Osteoblast (primary cell): ENCODE results near the gene PROK1. TPM values are rescaled to one million over a fixed set of nuclear protein-coding genes. Genes with fewer than 3 reads are reported as not detected.

Experiments
- DNase-seq: peaks from one replicate; pipeline ENCODE4 v3.0.0; 2011; ENCODE audit warnings: low spot score, mixed read lengths; ENCODE audit not compliant: insufficient read length; ENCODE audit errors: missing footprints
- H2AFZ ChIP-seq: 2 replicates; pipeline ENCODE4 v1.6.0; 2011; ENCODE audit warnings: mild to moderate bottlenecking, low read length
- H3K27ac ChIP-seq: 2 replicates; pipeline ENCODE4 v1.5.1; 2011; ENCODE audit warnings: mild to moderate bottlenecking, low read depth, low read length, moderate library complexity
- H3K27me3 ChIP-seq: 2 replicates; pipeline ENCODE4 v1.6.0; 2012; ENCODE audit warnings: mild to moderate bottlenecking, control low read depth, inconsistent platforms, low read length, moderate library complexity; ENCODE audit not compliant: insufficient read depth
- H3K36me3 ChIP-seq: 2 replicates; pipeline ENCODE4 v1.5.1; 2011; ENCODE audit warnings: mild to moderate bottlenecking, low read length, control low read depth, moderate library complexity; ENCODE audit not compliant: insufficient read depth
- H3K4me1 ChIP-seq: 2 replicates; pipeline ENCODE4 v1.5.1; 2011; ENCODE audit warnings: mild to moderate bottlenecking, low read length, control low read depth, moderate library complexity; ENCODE audit not compliant: insufficient read depth
- H3K4me2 ChIP-seq: 2 replicates; pipeline ENCODE4 v1.6.0; 2011; ENCODE audit warnings: mild to moderate bottlenecking, low read length; ENCODE audit not compliant: insufficient read depth
- H3K4me3 ChIP-seq: fragments of 200-600 bp; sonication (generic); 3 replicates; pipeline ENCODE4 v1.5.1; 2012; ENCODE audit warnings: mild to moderate bottlenecking, low read length, inconsistent platforms; ENCODE audit not compliant: insufficient read depth
- H3K79me2 ChIP-seq: 2 replicates; pipeline ENCODE4 v1.6.0; 2012; ENCODE audit warnings: mild to moderate bottlenecking, low read length, control low read depth, inconsistent platforms; ENCODE audit not compliant: insufficient read depth
- H3K9me3 ChIP-seq: 2 replicates; pipeline ENCODE4 v1.5.1; 2011; ENCODE audit warnings: low read depth, low read length, control low read depth
- H4K20me1 ChIP-seq: 2 replicates; pipeline ENCODE4 v1.6.0; 2012; ENCODE audit warnings: mild to moderate bottlenecking, low read length, control low read depth; ENCODE audit not compliant: insufficient read depth
- total RNA-seq: library from RNA; depleted of rRNA; stranded (reverse); fragments of >200 nt; gene quantifications from 2 replicates; pipeline ENCODE4 v1.2.3, GENCODE V29; 2012
- TF ChIP-seq, protein P1 (sequence below): IDR thresholded peaks from 2 replicates; pipeline ENCODE4 v1.5.1; 2011; ENCODE audit warnings: mild to moderate bottlenecking, low read depth, low read length, moderate library complexity; ENCODE audit errors: extremely low read depth

PROK1 gene
- total RNA-seq, 1 donor = not detected

DNA sequence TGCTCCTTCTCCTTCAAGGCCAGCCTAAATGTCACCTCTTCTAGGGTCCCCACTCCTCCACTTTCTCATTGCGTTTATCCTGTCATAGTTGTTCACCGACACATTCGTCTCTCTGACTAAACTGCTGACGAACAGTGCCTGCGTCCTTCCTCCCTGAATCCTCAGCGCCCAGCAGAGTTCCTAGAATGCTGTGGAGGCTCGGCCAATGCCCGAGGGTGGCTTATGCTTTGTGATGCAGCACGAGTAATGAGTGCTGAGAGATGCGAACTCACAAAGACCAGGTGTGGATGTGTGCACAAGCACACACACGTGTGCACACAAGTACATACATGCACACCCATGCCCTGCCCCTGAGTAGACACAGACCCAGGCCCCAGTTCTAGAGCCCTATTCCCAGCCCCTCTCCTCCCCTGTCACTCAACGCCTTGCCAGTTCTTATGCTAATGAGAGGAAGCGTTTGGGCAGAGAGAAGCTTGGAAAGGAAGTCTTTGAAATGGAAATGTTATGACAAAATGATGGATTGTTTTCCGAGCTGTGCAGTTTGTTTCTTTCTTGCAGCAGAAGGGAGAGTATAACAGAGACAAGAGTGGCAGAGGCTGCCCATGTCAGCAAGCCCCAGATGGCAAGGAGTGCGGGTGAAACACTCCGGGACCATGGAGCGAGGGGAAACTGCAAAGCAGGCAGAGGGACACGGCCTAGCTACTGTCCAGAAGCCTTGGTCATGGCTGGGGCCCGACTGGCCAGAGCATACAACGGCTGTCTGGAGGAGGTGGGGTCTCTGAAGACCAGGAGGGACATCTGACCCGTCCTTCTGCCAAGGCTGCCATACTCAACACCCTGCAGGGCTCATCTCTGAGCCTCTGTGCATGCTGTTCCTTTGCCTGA, 43.8 kb downstream of the PROK1 start:
- H3K27ac ChIP-seq = no peak overlapping the region
- H2AFZ ChIP-seq = no peak overlapping the region
- no peak overlapping the region for H3K4me3 ChIP-seq
- H3K9me3 ChIP-seq = no peaks in the 10 kb centered on the region
- H3K27me3 ChIP-seq = peaks cover 7% of the 10 kb centered on the region
- H4K20me1 ChIP-seq = peaks cover 3% of the 10 kb centered on the region
- DNase-seq = no peak
- H3K79me2 ChIP-seq = no peaks in the 10 kb centered on the region
- no peaks in the 10 kb centered on the region for H3K36me3 ChIP-seq
- H3K4me1 ChIP-seq = no peaks in the 10 kb centered on the region
- no peak overlapping the region for H3K4me2 ChIP-seq
- TF ChIP-seq, protein P1, sequence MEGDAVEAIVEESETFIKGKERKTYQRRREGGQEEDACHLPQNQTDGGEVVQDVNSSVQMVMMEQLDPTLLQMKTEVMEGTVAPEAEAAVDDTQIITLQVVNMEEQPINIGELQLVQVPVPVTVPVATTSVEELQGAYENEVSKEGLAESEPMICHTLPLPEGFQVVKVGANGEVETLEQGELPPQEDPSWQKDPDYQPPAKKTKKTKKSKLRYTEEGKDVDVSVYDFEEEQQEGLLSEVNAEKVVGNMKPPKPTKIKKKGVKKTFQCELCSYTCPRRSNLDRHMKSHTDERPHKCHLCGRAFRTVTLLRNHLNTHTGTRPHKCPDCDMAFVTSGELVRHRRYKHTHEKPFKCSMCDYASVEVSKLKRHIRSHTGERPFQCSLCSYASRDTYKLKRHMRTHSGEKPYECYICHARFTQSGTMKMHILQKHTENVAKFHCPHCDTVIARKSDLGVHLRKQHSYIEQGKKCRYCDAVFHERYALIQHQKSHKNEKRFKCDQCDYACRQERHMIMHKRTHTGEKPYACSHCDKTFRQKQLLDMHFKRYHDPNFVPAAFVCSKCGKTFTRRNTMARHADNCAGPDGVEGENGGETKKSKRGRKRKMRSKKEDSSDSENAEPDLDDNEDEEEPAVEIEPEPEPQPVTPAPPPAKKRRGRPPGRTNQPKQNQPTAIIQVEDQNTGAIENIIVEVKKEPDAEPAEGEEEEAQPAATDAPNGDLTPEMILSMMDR = no peak

DNA sequence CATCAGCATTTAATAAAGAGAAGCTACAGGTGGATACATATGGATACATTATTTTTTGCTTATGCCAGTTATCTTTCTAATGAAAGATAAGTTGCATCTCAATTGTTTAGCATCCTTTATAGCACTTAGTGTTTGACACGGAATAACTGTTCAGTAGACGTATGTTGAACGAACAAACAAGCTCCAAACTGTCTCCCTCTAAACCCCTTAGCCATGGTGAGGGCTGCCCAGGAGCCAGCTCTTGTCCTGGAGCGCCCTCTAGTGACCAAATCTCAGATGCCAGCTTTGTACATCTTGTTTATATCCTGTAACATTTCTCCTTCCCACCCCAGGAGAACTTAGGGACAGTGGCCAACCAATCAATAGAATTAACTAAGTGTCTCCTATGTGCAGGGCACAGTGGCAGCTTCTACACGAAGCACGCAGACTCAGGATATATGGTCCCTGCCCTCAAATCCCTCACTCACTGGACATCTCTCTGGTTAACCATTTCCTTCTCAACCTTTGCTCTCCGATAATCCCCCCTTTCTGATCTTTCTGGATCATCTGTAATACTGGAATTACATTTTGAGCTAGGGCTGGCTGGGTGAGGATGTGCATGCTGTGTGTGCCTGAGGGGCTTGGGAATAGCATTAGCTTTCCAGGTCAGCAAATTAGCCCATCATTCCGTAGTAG, 45.1 kb downstream of the PROK1 start:
- Histone ChIP-seq H3K4me3 (no peak overlapping the region), H3K9me3 (no peaks in the 10 kb centered on the region), H3K4me1 (no peaks in the 10 kb centered on the region), H3K4me2 (no peak overlapping the region), H4K20me1 (peaks cover 3% of the 10 kb centered on the region), H3K36me3 (no peaks in the 10 kb centered on the region), H3K27me3 (peaks cover 7% of the 10 kb centered on the region), H3K79me2 (no peaks in the 10 kb centered on the region), H3K27ac (no peak overlapping the region), H2AFZ (no peak overlapping the region)
- DNase-seq = peak; percentile 93
- TF ChIP-seq, protein P1 = peak; percentile 98

DNA sequence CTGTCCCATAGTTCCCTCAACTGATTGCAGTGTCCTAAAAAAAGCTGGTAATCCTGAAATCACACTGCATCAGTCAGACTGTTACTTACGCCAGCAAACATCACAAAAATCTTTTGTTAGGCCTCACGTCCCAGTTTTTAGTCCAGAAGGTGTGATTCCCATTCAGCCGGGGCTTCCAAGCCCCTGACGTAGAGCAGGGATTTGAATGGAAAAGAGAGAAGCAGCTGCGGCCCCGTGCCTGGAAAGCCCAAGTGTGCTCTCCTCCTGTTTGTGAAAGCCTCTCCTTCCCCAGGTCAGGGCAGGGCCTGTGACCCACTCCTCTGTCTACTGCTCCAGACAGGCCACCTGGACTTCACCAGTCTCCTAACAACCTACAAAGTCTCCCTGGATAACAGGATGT, 47.3 kb downstream of the PROK1 start:
- Histone ChIP-seq H3K27me3 (peaks cover 16% of the 10 kb centered on the region), H3K36me3 (no peaks in the 10 kb centered on the region), H2AFZ (no peak overlapping the region), H3K4me1 (no peaks in the 10 kb centered on the region), H3K4me3 (no peak overlapping the region), H3K4me2 (no peak overlapping the region), H4K20me1 (peaks cover 3% of the 10 kb centered on the region), H3K79me2 (no peaks in the 10 kb centered on the region), H3K9me3 (no peaks in the 10 kb centered on the region), H3K27ac (no peak overlapping the region)
- no peak for DNase-seq
- TF ChIP-seq, protein P1 = no peak
